Liver (tissue), 9 donors: ENCODE data around the gene PIK3R3. TPM values are rescaled to one million over a fixed set of nuclear protein-coding genes. Genes with fewer than 3 reads are reported as not detected.

Source experiments
- DNase-seq: peaks from one replicate; pipeline ENCODE4 v3.0.0-alpha.2; 2017; ENCODE audit warnings: low spot score
- H3K27ac ChIP-seq, 2 donors: one replicate each; pipeline ENCODE4 v1.7.0; 2013; ENCODE audit warnings: inconsistent platforms in 2 of 2, low read length in 2 of 2, control low read depth in 1 of 2, low read depth in 1 of 2, mild to moderate bottlenecking in 1 of 2
- H3K27me3 ChIP-seq, 4 donors: one replicate each; pipeline versions ENCODE4 v1.6.1 to v1.7.0; 2013; ENCODE audit warnings: low read length in 3 of 4, inconsistent platforms in 1 of 4, mild to moderate bottlenecking in 1 of 4, moderate library complexity in 1 of 4; ENCODE audit not compliant: control insufficient read depth in 4 of 4, insufficient read depth in 4 of 4
- H3K36me3 ChIP-seq, 4 donors: one replicate each; pipeline versions ENCODE4 v1.6.1 to v1.7.0; 2013; ENCODE audit warnings: low read length in 3 of 4, mild to moderate bottlenecking in 3 of 4, low read depth in 1 of 4, moderate library complexity in 1 of 4; ENCODE audit not compliant: control insufficient read depth in 4 of 4, insufficient read depth in 3 of 4
- H3K4me1 ChIP-seq, 4 donors: one replicate each; pipeline versions ENCODE4 v1.6.1 to v1.7.0; 2013; ENCODE audit warnings: low read length in 3 of 4, mild to moderate bottlenecking in 3 of 4, moderate library complexity in 1 of 4; ENCODE audit not compliant: control insufficient read depth in 4 of 4, insufficient read depth in 4 of 4
- H3K4me3 ChIP-seq, 3 donors: one replicate each; pipeline versions ENCODE4 v1.6.1 to v1.7.0; 2013; ENCODE audit warnings: low read length in 3 of 3, control low read depth in 1 of 3, low read depth in 1 of 3, mild to moderate bottlenecking in 1 of 3
- H3K9ac ChIP-seq, 2 donors: one replicate each; pipeline ENCODE4 v1.7.0; 2013; ENCODE audit warnings: low read length in 2 of 2, mild to moderate bottlenecking in 2 of 2, moderate library complexity in 2 of 2, control low read depth in 1 of 2, low read depth in 1 of 2
- H3K9me3 ChIP-seq, 4 donors: one replicate each; pipeline versions ENCODE4 v1.6.1 to v1.7.0; 2013; ENCODE audit warnings: low read length in 3 of 4; ENCODE audit not compliant: control insufficient read depth in 4 of 4
- EGR1 ChIP-seq, 2 donors: IDR thresholded peaks; 2 replicates each; pipeline ENCODE4 v1.6.1; 2016 to 2018; ENCODE audit warnings: antibody characterized with exemption in 2 of 2, low read depth in 2 of 2
- FOXA2 ChIP-seq: IDR thresholded peaks from 2 replicates; pipeline ENCODE4 v1.6.1; 2016; ENCODE audit warnings: antibody characterized with exemption
- HNF4G ChIP-seq: IDR thresholded peaks from 2 replicates; pipeline ENCODE4 v1.6.1; 2016; ENCODE audit warnings: antibody characterized with exemption
- NR2F2 ChIP-seq: IDR thresholded peaks from 2 replicates; pipeline ENCODE4 v1.6.1; 2016; ENCODE audit warnings: antibody characterized with exemption
- RAD21 ChIP-seq, 2 donors: IDR thresholded peaks; 2 replicates each; pipeline ENCODE4 v1.6.1; 2016; ENCODE audit warnings: antibody characterized with exemption in 2 of 2, mild to moderate bottlenecking in 2 of 2
- RXRA ChIP-seq, 2 donors: IDR thresholded peaks; 2 replicates each; pipeline ENCODE4 v1.6.1; 2017 to 2018; ENCODE audit warnings: antibody characterized with exemption in 2 of 2, mild to moderate bottlenecking in 1 of 2
- SP1 ChIP-seq: IDR thresholded peaks from 2 replicates; pipeline ENCODE4 v1.6.1; 2018; ENCODE audit warnings: antibody characterized with exemption, mild to moderate bottlenecking
- TAF1 ChIP-seq: conservative IDR thresholded peaks from 2 replicates; pipeline ENCODE4 v1.6.1; 2016; ENCODE audit warnings: antibody characterized with exemption, mild to moderate bottlenecking
- YY1 ChIP-seq: IDR thresholded peaks from 2 replicates; pipeline ENCODE4 v1.6.1; 2016; ENCODE audit warnings: antibody characterized with exemption, mild to moderate bottlenecking
- WGBS: extraction: QIAGEN DNeasy Blood & Tissue Kit; methylation state at CpG from one replicate; pipeline ENCODE4 v1.1.7; 2013; 5-methylcytosine and 5-hydroxymethylcytosine counted together
- polyA plus RNA-seq, 2 donors: library from polyadenylated mRNA; stranded (reverse) in 1 of 2; unstranded in 1 of 2; fragments of 200-250 nt in 1 of 2; fragments of >200 nt in 1 of 2; fragmentation: Nextera tagmentation in 1 of 2; extraction: Ambion mirVana in 1 of 2; gene quantifications; one replicate each; pipeline versions ENCODE4 v1.2.1 to v1.2.3, GENCODE V29; 2013 to 2015
- total RNA-seq, 2 donors: library from RNA; depleted of rRNA; stranded (reverse); fragments of >200 nt; gene quantifications; one replicate each; pipeline ENCODE4 v1.2.3, GENCODE V29; 2014
- TF ChIP-seq, protein P1 (sequence below): IDR thresholded peaks from 2 replicates; pipeline ENCODE4 v1.6.1; 2016; ENCODE audit warnings: antibody characterized with exemption
- TF ChIP-seq, protein P2 (sequence below): IDR thresholded peaks from 2 replicates; pipeline ENCODE4 v1.6.1; 2016; ENCODE audit warnings: antibody characterized with exemption
- TF ChIP-seq, protein P3 (sequence below): fragments of 150-350 bp; IDR thresholded peaks from 2 replicates; pipeline ENCODE4 v1.5.1; 2017; ENCODE audit warnings: improper control_type of control experiment, low read depth, low read length; ENCODE audit not compliant: missing input control
- TF ChIP-seq, protein P4 (sequence below): IDR thresholded peaks from 2 replicates; pipeline ENCODE4 v1.6.1; 2016; ENCODE audit warnings: antibody characterized with exemption
- TF ChIP-seq, protein P5 (sequence below): IDR thresholded peaks from 2 replicates; pipeline ENCODE4 v1.6.1; 2016; ENCODE audit warnings: antibody characterized with exemption, mild to moderate bottlenecking
- donor health status: healthy.
- donor health status: healthy.
- donor health status: healthy.
- donor health status: healthy.
- donor health status: healthy.

Gene PIK3R3
- total and polyA plus RNA-seq, 4 donors, result 1.5 to 4.6 (median 2.7) TPM

DNA sequence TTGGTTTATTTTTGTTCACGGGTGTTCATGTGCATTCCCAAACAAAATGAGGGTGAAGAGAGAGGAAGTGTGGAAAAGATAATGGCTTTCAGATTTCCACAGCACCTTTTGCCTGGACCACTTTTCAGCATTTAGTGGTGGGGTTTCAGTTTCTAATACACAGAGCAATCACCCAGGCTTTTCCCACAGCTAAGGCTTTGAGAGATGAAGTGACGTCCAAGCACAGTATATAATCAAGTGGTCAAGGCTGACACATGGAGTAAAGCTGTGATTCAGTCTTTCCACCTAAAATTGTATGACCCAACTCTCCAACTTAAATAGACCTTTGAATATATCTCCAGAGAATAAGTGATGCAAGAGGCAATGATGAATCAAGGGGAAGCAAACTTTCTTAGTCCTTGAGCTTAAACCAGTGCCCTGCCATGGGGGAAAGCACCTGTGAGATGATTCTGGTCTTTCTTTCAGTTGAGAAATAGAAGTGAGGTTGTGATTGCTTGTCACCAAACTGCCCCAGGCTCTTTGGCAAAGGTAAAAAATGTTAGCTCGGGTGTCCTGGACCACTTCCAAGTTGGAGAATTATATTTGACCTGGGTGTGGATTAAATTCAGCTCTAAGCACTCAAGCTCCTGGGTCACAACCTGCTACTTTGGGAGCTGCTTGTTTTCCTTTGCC is 2.4 kb upstream of the PIK3R3 start:
- Histone ChIP-seq H3K4me1 (peaks cover 4 to 27% (median 15%) of the 10 kb centered on the region in 4 donors), H3K36me3 (no peaks in the 10 kb centered on the region), H3K9me3 (no peaks in the 10 kb centered on the region), H3K27me3 (peaks cover 0 to 4% (median 0%) of the 10 kb centered on the region in 4 donors), H3K9ac (no peak overlapping the region), H3K4me3 (no peak overlapping the region), H3K27ac (no peak overlapping the region)
- TF ChIP-seq YY1 (no peak), HNF4G (no peak), TAF1 (no peak), EGR1 (IDR thresholded peaks at IDR 0.05; ENCODE audit: low read depth in 2 of 2) (no peak), SP1 (no peak), RAD21 (IDR thresholded peaks at IDR 0.05) (no peak), FOXA2 (no peak), RXRA (IDR thresholded peaks at IDR 0.05) (no peak), NR2F2 (no peak)
- TF ChIP-seq, protein P1, sequence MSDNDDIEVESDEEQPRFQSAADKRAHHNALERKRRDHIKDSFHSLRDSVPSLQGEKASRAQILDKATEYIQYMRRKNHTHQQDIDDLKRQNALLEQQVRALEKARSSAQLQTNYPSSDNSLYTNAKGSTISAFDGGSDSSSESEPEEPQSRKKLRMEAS, result no peak
- TF ChIP-seq, protein P2, sequence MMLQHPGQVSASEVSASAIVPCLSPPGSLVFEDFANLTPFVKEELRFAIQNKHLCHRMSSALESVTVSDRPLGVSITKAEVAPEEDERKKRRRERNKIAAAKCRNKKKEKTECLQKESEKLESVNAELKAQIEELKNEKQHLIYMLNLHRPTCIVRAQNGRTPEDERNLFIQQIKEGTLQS, result no peak
- TF ChIP-seq, protein P3, sequence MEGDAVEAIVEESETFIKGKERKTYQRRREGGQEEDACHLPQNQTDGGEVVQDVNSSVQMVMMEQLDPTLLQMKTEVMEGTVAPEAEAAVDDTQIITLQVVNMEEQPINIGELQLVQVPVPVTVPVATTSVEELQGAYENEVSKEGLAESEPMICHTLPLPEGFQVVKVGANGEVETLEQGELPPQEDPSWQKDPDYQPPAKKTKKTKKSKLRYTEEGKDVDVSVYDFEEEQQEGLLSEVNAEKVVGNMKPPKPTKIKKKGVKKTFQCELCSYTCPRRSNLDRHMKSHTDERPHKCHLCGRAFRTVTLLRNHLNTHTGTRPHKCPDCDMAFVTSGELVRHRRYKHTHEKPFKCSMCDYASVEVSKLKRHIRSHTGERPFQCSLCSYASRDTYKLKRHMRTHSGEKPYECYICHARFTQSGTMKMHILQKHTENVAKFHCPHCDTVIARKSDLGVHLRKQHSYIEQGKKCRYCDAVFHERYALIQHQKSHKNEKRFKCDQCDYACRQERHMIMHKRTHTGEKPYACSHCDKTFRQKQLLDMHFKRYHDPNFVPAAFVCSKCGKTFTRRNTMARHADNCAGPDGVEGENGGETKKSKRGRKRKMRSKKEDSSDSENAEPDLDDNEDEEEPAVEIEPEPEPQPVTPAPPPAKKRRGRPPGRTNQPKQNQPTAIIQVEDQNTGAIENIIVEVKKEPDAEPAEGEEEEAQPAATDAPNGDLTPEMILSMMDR, result no peak
- TF ChIP-seq, protein P4, sequence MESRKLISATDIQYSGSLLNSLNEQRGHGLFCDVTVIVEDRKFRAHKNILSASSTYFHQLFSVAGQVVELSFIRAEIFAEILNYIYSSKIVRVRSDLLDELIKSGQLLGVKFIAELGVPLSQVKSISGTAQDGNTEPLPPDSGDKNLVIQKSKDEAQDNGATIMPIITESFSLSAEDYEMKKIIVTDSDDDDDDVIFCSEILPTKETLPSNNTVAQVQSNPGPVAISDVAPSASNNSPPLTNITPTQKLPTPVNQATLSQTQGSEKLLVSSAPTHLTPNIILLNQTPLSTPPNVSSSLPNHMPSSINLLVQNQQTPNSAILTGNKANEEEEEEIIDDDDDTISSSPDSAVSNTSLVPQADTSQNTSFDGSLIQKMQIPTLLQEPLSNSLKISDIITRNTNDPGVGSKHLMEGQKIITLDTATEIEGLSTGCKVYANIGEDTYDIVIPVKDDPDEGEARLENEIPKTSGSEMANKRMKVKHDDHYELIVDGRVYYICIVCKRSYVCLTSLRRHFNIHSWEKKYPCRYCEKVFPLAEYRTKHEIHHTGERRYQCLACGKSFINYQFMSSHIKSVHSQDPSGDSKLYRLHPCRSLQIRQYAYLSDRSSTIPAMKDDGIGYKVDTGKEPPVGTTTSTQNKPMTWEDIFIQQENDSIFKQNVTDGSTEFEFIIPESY, result no peak
- TF ChIP-seq, protein P5, sequence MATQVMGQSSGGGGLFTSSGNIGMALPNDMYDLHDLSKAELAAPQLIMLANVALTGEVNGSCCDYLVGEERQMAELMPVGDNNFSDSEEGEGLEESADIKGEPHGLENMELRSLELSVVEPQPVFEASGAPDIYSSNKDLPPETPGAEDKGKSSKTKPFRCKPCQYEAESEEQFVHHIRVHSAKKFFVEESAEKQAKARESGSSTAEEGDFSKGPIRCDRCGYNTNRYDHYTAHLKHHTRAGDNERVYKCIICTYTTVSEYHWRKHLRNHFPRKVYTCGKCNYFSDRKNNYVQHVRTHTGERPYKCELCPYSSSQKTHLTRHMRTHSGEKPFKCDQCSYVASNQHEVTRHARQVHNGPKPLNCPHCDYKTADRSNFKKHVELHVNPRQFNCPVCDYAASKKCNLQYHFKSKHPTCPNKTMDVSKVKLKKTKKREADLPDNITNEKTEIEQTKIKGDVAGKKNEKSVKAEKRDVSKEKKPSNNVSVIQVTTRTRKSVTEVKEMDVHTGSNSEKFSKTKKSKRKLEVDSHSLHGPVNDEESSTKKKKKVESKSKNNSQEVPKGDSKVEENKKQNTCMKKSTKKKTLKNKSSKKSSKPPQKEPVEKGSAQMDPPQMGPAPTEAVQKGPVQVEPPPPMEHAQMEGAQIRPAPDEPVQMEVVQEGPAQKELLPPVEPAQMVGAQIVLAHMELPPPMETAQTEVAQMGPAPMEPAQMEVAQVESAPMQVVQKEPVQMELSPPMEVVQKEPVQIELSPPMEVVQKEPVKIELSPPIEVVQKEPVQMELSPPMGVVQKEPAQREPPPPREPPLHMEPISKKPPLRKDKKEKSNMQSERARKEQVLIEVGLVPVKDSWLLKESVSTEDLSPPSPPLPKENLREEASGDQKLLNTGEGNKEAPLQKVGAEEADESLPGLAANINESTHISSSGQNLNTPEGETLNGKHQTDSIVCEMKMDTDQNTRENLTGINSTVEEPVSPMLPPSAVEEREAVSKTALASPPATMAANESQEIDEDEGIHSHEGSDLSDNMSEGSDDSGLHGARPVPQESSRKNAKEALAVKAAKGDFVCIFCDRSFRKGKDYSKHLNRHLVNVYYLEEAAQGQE, result no peak
- DNase-seq, result no peak
- WGBS, result 53% methylated on average over 3 of the region's 3 CpGs

DNA sequence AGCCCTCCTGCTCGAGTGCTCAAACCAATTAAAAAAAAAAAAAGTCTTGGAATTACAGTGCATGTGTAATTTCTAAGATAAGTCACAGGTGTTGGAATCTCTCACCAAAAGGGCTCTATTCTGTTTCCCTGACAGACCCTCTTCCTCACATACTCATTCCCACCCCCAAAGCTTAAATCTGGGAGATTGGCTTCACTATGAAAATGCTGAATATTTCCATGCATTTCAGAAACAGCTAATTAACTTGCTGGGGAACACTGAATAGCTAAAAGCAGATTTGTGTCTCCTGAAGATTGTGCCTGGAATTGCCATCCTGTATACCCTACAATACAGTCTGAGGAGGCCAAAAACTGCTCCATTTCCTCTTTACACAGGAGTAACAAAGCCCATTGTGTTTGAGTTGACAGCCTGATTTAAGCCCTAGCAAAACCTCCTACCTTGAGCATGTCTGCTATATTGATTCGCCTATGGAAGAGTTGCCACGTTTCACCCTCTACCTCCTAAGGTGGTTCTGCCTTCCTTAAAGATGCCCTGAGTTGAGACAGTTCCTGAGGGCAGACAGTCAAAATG is 1.4 kb upstream of the PIK3R3 start:
- no peak overlapping the region for H3K9ac ChIP-seq
- no peaks in the 10 kb centered on the region for H3K36me3 ChIP-seq
- TF ChIP-seq YY1 (no peak), SP1 (no peak), FOXA2 (no peak), HNF4G (no peak), NR2F2 (no peak)
- TF ChIP-seq, protein P5, result no peak
- whole genome bisulfite sequencing, result 70% methylated on average over 3 of the region's 3 CpGs
- H3K4me3 ChIP-seq, result no peak overlapping the region
- DNase-seq, result no peak
- peaks cover 0 to 4% (median 0%) of the 10 kb centered on the region in 4 donors for H3K27me3 ChIP-seq
- H3K27ac ChIP-seq, result no peak overlapping the region
- H3K4me1 ChIP-seq, result peaks cover 4 to 27% (median 15%) of the 10 kb centered on the region in 4 donors
- H3K9me3 ChIP-seq, result no peaks in the 10 kb centered on the region
